ENCODE results near the gene AANAT.

GRCh38 chr17:76466775-76467130, 650 bp upstream of the AANAT start:
- TF ChIP-seq, protein P1, sequence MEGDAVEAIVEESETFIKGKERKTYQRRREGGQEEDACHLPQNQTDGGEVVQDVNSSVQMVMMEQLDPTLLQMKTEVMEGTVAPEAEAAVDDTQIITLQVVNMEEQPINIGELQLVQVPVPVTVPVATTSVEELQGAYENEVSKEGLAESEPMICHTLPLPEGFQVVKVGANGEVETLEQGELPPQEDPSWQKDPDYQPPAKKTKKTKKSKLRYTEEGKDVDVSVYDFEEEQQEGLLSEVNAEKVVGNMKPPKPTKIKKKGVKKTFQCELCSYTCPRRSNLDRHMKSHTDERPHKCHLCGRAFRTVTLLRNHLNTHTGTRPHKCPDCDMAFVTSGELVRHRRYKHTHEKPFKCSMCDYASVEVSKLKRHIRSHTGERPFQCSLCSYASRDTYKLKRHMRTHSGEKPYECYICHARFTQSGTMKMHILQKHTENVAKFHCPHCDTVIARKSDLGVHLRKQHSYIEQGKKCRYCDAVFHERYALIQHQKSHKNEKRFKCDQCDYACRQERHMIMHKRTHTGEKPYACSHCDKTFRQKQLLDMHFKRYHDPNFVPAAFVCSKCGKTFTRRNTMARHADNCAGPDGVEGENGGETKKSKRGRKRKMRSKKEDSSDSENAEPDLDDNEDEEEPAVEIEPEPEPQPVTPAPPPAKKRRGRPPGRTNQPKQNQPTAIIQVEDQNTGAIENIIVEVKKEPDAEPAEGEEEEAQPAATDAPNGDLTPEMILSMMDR (conservative IDR thresholded peaks at IDR 0.05; ENCODE audit: low read length): no peak
- TF ChIP-seq EZH2phosphoT487 (IDR thresholded peaks at IDR 0.05; ENCODE audit: borderline replicate concordance, low read depth, low read length): no peak

Measured in OCI-LY7 (cell line).